Activated naive CD8-positive, alpha-beta T cell (primary cell): ENCODE results near the gene DIP2A.
A peak's percentile ranks its signal among the peaks of the same experiment; 100 is the strongest.
"Not testable (repeated sequence)": the region's sequence is repeated elsewhere in the genome, so short reads cannot be mapped to it uniquely, and the experiment has no call there.

Experiments used
- H3K27ac Mint-ChIP-seq: one replicate; pipeline ENCODE4 v1.8.0; 2021; ENCODE audit warnings: mixed read lengths
- H3K27me3 Mint-ChIP-seq: one replicate; pipeline ENCODE4 v1.8.0; 2021; ENCODE audit warnings: mixed read lengths
- H3K36me3 Mint-ChIP-seq: one replicate; pipeline ENCODE4 v1.8.0; 2021; ENCODE audit warnings: mixed read lengths
- H3K4me1 Mint-ChIP-seq: one replicate; pipeline ENCODE4 v1.8.0; 2021; ENCODE audit warnings: low read depth, mixed read lengths
- H3K4me3 Mint-ChIP-seq: one replicate; pipeline ENCODE4 v1.8.0; 2021; ENCODE audit warnings: mild to moderate bottlenecking, mixed read lengths
- H3K9me3 Mint-ChIP-seq: one replicate; pipeline ENCODE4 v1.8.0; 2021; ENCODE audit warnings: low read depth, mixed read lengths

The DIP2A gene

DNA sequence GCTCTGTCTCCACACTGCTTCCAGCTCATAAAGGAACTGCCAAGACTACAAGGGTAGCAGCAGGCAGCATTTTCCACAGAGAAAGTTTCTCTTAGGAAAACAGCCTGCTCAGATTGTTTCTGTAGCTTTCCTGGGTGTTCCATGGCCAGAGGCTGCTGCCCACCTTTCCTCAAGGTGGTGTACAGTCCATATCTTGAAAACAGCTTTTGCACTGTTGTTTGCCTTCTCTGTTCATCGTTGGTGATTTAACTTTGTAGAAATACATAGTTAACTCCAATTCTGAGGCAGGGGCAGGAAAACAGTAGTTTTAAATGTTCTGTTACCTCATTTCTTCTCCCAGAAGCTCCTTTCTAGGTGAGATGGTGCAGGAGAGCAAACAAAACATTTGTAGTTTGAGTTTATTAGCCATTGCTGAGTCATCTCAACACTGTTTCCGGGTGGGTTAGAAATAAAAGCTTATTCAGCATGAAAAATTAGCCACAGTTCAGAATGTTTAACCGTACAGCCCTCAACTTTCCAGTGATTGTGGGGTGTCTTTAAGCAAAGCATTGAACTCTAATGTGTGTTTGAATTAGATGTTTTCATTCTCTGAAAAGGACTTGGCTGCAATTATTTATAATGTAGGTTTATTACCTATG lies 41.7 kb downstream of the DIP2A start:
- Mint-ChIP-seq H3K27ac (peak overlapping the region; percentile 80), H3K4me1 (peaks cover 30% of the 10 kb centered on the region), H3K27me3 (no peaks in the 10 kb centered on the region), H3K36me3 (peaks cover 12% of the 10 kb centered on the region), H3K9me3 (no peaks in the 10 kb centered on the region), H3K4me3 (no peak overlapping the region)

DNA sequence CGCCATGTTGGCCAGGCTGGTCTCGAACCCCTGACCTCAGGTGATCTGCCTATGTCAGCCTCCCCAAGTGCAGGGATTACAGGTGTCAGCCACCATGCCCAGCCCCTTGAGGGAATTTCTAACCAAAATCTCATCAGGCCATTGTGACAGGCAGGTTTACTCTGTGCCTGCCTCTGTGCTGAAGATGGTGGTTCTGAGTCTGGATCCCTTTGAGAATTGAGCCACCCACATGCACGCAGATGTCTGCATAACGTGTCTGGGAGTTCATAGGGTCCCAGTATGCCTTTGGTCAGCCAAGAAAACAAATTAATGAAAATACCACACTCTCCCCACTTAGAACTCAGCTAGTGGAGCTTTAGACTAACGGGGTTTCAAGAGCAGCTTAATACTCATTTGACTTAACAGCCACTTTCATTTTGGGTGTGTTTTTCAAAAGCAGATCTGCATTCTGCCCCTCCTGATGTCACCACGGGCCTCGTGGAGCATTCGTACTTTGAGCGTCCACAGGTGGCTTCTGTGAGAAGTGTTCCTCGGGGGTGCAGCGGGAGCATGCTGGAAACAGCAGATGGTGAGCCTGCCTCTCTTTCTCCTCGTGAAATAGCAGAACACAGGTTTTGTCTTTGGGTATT lies 45.3 kb downstream of the DIP2A start:
- no peak overlapping the region for H3K4me3 Mint-ChIP-seq
- H3K36me3 Mint-ChIP-seq, result peaks cover 12% of the 10 kb centered on the region
- H3K9me3 Mint-ChIP-seq, result no peaks in the 10 kb centered on the region
- no peaks in the 10 kb centered on the region for H3K27me3 Mint-ChIP-seq
- peak overlapping the region; percentile 9 for H3K27ac Mint-ChIP-seq
- H3K4me1 Mint-ChIP-seq, result peaks cover 30% of the 10 kb centered on the region

GRCh38 chr21:46504666-46505065 lies 46.0 kb downstream of the DIP2A start:
- Mint-ChIP-seq H3K27me3 (no peaks in the 10 kb centered on the region), H3K36me3 (peaks cover 12% of the 10 kb centered on the region), H3K9me3 (no peaks in the 10 kb centered on the region), H3K4me3 (no peak overlapping the region), H3K4me1 (peaks cover 25% of the 10 kb centered on the region), H3K27ac (peak overlapping the region; percentile 9)

- Mint-ChIP-seq H3K27ac (no peak overlapping the region), H3K27me3 (no peaks in the 10 kb centered on the region), H3K4me1 (peaks cover 9% of the 10 kb centered on the region), H3K36me3 (peaks cover 13% of the 10 kb centered on the region), H3K4me3 (no peak overlapping the region), H3K9me3 (no peaks in the 10 kb centered on the region)
Observed at GRCh38 chr21:46507562-46507961, 48.9 kb downstream of the DIP2A start.

- no peaks in the 10 kb centered on the region for H3K27me3 Mint-ChIP-seq
- peaks cover 13% of the 10 kb centered on the region for H3K4me1 Mint-ChIP-seq
- peaks cover 17% of the 10 kb centered on the region for H3K36me3 Mint-ChIP-seq
- no peak overlapping the region for H3K4me3 Mint-ChIP-seq
- peak overlapping the region; percentile 22 for H3K27ac Mint-ChIP-seq
- H3K9me3 Mint-ChIP-seq, result no peaks in the 10 kb centered on the region
Observed at GRCh38 chr21:46509741-46510502, 51.2 kb downstream of the DIP2A start.

DNA sequence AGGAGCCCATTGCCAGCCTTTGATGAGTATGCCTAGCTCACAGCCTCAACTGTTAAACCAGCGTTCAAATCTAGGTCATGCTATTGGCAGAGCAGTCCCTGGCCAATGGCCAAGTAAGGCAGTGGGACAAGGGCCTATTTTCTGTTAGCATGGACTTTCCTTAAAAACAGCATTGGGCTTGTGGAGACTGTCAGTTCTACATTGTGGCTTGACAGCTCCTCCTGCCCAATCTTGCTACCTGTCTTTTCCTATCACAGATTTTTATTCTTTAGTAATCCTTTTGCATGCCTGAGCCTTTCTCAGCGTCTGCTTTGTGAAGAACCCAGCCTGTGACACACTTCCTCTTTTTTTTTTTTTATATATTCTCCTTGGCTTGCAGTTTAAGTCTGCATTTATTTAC lies 56.4 kb downstream of the DIP2A start:
- no peaks in the 10 kb centered on the region for H3K27me3 Mint-ChIP-seq
- peak overlapping the region; percentile 70 for H3K27ac Mint-ChIP-seq
- no peak overlapping the region for H3K4me3 Mint-ChIP-seq
- no peaks in the 10 kb centered on the region for H3K9me3 Mint-ChIP-seq
- peaks cover 27% of the 10 kb centered on the region for H3K4me1 Mint-ChIP-seq
- peaks cover 16% of the 10 kb centered on the region for H3K36me3 Mint-ChIP-seq

DNA sequence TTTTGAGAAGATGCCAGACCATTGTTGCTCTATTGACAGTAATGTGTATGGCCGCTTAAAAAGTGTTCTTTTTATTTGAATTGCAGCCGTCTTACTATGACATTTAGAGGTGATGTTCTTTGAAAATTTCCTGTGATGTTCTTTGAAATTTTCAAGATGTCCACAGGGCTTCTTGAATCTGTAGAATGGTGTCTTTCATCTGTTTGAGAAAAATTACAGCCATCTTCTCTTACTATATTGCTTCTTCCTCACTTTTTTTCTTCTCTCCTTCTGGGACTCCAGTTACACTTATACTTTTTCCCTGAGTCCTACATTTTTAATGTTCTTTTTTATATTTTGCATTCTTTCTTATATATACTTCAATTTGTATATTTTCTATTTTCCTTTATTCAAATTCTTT lies 57.4 kb downstream of the DIP2A start:
- H3K4me1 Mint-ChIP-seq, result peaks cover 27% of the 10 kb centered on the region
- H3K4me3 Mint-ChIP-seq, result no peak overlapping the region
- no peaks in the 10 kb centered on the region for H3K27me3 Mint-ChIP-seq
- H3K9me3 Mint-ChIP-seq, result no peaks in the 10 kb centered on the region
- H3K27ac Mint-ChIP-seq, result peak overlapping the region; percentile 69
- peaks cover 18% of the 10 kb centered on the region for H3K36me3 Mint-ChIP-seq

GRCh38 chr21:46517361-46517760 lies 58.7 kb downstream of the DIP2A start:
- no peak overlapping the region for H3K27ac Mint-ChIP-seq

GRCh38 chr21:46518983-46519583 lies 60.4 kb downstream of the DIP2A start:
- Mint-ChIP-seq H3K27me3 (no peaks in the 10 kb centered on the region), H3K4me3 (no peak overlapping the region), H3K4me1 (peaks cover 24% of the 10 kb centered on the region), H3K9me3 (no peaks in the 10 kb centered on the region), H3K27ac (no peak overlapping the region), H3K36me3 (peaks cover 14% of the 10 kb centered on the region)

More at GRCh38 chr21:46517361-46517760, 58.7 kb downstream of the DIP2A start:
- H3K27me3 Mint-ChIP-seq, result no peaks in the 10 kb centered on the region
- H3K4me3 Mint-ChIP-seq, result no peak overlapping the region
- H3K36me3 Mint-ChIP-seq, result peaks cover 20% of the 10 kb centered on the region
- peaks cover 29% of the 10 kb centered on the region for H3K4me1 Mint-ChIP-seq
- no peaks in the 10 kb centered on the region for H3K9me3 Mint-ChIP-seq

DNA sequence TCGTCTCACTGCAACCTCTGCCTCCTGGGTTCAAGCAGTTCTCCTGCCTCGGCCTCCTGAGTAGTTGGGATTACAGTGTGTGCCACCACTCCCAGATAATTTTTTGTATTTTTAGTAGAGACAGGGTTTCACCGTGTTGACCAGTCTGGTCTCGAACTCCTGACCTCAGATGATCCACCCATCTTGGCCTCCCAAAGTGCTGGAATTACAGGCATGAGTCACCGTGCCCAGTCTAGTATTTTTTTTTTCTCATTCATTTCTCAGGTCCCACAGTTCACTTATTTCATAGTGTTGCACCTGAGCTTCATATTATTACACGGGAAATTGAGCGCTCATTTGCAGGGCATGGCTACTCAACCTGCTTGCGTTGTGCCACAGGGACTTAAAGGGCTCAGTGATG lies 68.7 kb downstream of the DIP2A start:
- H3K27me3 Mint-ChIP-seq, H3K4me3 Mint-ChIP-seq, H3K9me3 Mint-ChIP-seq: not testable (repeated sequence)
- H3K4me1 Mint-ChIP-seq, result peaks cover 54% of the 10 kb centered on the region
- H3K36me3 Mint-ChIP-seq, result peaks cover 12% of the 10 kb centered on the region
- peak overlapping the region; percentile 22 for H3K27ac Mint-ChIP-seq

DNA sequence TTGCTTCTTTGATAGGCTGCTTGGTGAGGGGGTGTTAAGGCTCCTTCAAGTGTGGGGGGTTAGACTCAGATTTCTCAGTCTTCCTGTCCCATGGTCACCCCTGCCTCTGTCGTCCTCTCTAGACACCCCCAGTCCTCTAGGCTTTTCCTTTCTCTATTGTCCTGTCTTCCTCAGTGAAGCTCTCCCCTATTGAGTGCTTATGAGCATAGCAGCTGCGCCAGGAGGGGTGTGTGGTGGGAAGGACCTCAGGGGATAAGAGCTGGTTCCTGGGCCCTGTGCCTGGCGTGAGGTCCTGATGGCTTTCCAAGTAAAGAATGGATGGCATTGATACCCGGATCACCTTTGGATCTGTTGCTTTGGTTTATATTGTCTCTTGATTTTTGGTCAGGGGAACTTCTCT lies 69.1 kb downstream of the DIP2A start:
- Mint-ChIP-seq H3K36me3 (peaks cover 12% of the 10 kb centered on the region), H3K27ac (no peak overlapping the region), H3K9me3 (no peaks in the 10 kb centered on the region), H3K4me3 (no peak overlapping the region), H3K27me3 (no peaks in the 10 kb centered on the region), H3K4me1 (peaks cover 58% of the 10 kb centered on the region)

- Mint-ChIP-seq H3K27ac (peak overlapping the region; percentile 85), H3K36me3 (peaks cover 11% of the 10 kb centered on the region), H3K9me3 (no peaks in the 10 kb centered on the region), H3K4me3 (peak overlapping the region; percentile 66), H3K4me1 (peaks cover 69% of the 10 kb centered on the region), H3K27me3 (no peaks in the 10 kb centered on the region)
Observed at GRCh38 chr21:46532080-46532479, 73.4 kb downstream of the DIP2A start.

DNA sequence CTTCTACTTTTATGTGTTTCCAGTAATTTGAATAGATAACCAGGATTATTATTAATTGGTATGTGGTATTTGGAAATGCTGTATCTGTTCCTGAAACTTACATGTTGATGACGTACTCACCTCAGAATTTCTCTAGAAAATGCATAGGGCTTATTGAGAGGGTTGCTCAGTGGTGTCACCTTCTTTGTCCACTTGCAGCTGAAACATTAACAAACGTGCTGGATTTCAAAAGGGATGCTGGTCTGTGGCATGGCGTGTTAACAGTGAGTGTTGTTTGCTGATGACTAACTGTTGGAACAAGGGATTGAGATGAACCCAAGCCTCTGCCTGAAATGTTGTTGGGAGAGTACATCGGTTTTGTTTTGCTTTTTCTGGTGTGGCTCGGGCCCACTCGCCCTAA lies 78.3 kb downstream of the DIP2A start:
- H3K4me3 Mint-ChIP-seq, result no peak overlapping the region
- peaks cover 15% of the 10 kb centered on the region for H3K36me3 Mint-ChIP-seq
- peaks cover 79% of the 10 kb centered on the region for H3K4me1 Mint-ChIP-seq
- H3K27ac Mint-ChIP-seq, result peak overlapping the region; percentile 86
- H3K27me3 Mint-ChIP-seq, result no peaks in the 10 kb centered on the region
- H3K9me3 Mint-ChIP-seq, result no peaks in the 10 kb centered on the region

- peaks cover 14% of the 10 kb centered on the region for H3K36me3 Mint-ChIP-seq
- H3K4me3 Mint-ChIP-seq, result no peak overlapping the region
- peak overlapping the region; percentile 86 for H3K27ac Mint-ChIP-seq
- H3K9me3 Mint-ChIP-seq, result no peaks in the 10 kb centered on the region
- no peaks in the 10 kb centered on the region for H3K27me3 Mint-ChIP-seq
- peaks cover 78% of the 10 kb centered on the region for H3K4me1 Mint-ChIP-seq
Observed at GRCh38 chr21:46538262-46538661, 79.6 kb downstream of the DIP2A start.
